ENCODE results near the gene DNMT3A. TPM values are rescaled to one million over a fixed set of nuclear protein-coding genes. Genes with fewer than 3 reads are reported as not detected.
A peak's percentile ranks its signal among the peaks of the same experiment; 100 is the strongest.

The DNMT3A gene
- total RNA-seq (10 to 100 TPM; 28.4 to 64.6 (median 42.0) TPM), polyA plus RNA-seq (10 to 100 TPM in 2 of 3 donors, 1 to 10 TPM in 1; 9.0 to 17.1 (median 10.5) TPM)
- long read RNA-seq, donor 1, partial matches to known transcripts: 0 of 2 reads
- long read RNA-seq, donor 1, other reads (novel, unspliced or antisense): 0 of 2 reads
- long read RNA-seq, donor 2, full-length matches to known transcripts: 3 of 3 reads
- long read RNA-seq, donor 2, partial matches to known transcripts: 0 of 3 reads
- long read RNA-seq, donor 2, other reads (novel, unspliced or antisense): 0 of 3 reads

DNA sequence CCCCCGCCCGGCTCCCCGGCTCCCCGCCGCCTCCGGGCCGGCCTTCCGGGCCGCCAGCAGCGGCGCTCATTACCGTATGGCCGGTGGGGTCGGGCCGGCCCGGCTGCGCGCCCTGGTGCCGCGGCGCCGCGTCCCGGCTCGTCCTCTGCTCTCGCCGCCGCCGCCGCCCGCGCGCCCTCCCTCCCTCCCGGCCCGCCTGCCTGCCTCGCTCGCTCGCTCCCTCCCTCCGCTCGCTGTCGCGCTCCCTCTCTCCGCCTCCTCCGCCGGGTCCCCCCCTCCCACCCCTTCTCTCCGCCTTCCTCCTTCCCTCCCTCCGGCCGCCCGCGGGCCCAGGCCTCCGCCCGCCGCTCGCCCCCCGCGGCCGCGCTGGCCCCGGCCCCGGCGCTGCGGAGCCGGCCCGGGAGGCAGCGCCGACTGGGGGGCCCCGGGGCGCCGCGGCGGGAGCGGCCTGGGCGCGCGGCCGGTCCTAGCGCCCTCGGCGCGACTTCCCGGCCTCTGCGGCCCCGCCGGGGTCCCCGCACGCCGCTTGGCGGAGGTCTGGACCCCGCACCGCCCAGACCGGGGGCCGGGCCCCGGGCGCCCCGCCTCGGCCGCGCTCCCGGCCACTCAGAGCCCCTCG, at the start of gene DNMT3A:
TSS of gene DNMT3A (minus strand) at position 173 of the 619 bp plus-strand sequence. CDS start 27,941 bp downstream, outside the sequence.
- peak within 1 kb of the TSS; percentile 72 to 93 (median 79) for H3K4me3 ChIP-seq
- WGBS, 5 donors: 0 to 3% (median 1%) methylated on average over 7 to 100 of the region's 100 CpGs
- peaks cover 24 to 48% (median 42%) of the 10 kb centered on the region in 6 donors for H3K4me1 ChIP-seq
- intact Hi-C loops (cut with DNase I; ENCODE audit: low total_unique reads): no loop called here
- no peaks in the 10 kb centered on the region for H3K9me3 ChIP-seq
- peak; percentile 93 for DNase-seq
- TF ChIP-seq, protein P1, sequence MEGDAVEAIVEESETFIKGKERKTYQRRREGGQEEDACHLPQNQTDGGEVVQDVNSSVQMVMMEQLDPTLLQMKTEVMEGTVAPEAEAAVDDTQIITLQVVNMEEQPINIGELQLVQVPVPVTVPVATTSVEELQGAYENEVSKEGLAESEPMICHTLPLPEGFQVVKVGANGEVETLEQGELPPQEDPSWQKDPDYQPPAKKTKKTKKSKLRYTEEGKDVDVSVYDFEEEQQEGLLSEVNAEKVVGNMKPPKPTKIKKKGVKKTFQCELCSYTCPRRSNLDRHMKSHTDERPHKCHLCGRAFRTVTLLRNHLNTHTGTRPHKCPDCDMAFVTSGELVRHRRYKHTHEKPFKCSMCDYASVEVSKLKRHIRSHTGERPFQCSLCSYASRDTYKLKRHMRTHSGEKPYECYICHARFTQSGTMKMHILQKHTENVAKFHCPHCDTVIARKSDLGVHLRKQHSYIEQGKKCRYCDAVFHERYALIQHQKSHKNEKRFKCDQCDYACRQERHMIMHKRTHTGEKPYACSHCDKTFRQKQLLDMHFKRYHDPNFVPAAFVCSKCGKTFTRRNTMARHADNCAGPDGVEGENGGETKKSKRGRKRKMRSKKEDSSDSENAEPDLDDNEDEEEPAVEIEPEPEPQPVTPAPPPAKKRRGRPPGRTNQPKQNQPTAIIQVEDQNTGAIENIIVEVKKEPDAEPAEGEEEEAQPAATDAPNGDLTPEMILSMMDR (IDR thresholded peaks at IDR 0.05 in 8 of 11, conservative IDR thresholded peaks at IDR 0.05 in 3 of 11): no peak
- TF ChIP-seq POLR2A (IDR thresholded peaks at IDR 0.05) (no peak), POLR2AphosphoS5 (IDR thresholded peaks at IDR 0.05) (no peak)
- no peaks in the 10 kb centered on the region for H3K27me3 ChIP-seq (replicated peaks in 1 of 7)
- no peaks in the 10 kb centered on the region for H3K36me3 ChIP-seq
- peak within 1 kb of the TSS in 7 of 8 donors; percentile 79 to 91 (median 83) for H3K27ac ChIP-seq

DNA sequence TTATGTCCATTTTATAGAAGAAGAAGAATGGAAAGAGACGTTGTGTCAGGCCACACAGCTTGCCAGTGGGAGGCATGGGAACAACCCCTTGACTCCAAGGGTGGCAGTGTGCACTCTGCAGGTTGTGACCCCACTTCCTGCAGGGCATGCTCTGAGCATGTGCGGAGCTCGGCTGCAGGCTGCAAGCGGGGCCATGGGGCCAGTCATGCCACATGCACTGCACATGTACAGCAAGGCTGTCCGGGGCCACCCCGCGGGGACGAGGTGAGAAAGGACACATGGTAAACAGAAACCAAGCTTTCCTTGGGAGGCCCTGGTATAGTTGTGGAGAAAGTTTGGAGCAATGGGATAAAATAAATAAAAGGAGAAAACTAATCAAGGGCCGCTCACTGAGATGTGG, 47.4 kb upstream of the DNMT3A start:
- peak overlapping the region in 1 of 8 donors; percentile 15 for H3K4me3 ChIP-seq
- no peaks in the 10 kb centered on the region for H3K9me3 ChIP-seq
- no peaks in the 10 kb centered on the region for H3K27me3 ChIP-seq (replicated peaks in 1 of 7)
- intact Hi-C loops (cut with DNase I; ENCODE audit: low total_unique reads): no loop called here
- no peak for TF ChIP-seq POLR2AphosphoS5 (IDR thresholded peaks at IDR 0.05)
- TF ChIP-seq, protein P1 (IDR thresholded peaks at IDR 0.05 in 8 of 11, conservative IDR thresholded peaks at IDR 0.05 in 3 of 11): no peak
- H3K36me3 ChIP-seq: peaks cover 0 to 32% (median 0%) of the 10 kb centered on the region in 6 donors
- 96 to 98% (median 96%) methylated on average over 9 of the region's 9 CpGs for WGBS, 5 donors
- peaks cover 0 to 8% (median 7%) of the 10 kb centered on the region in 6 donors for H3K4me1 ChIP-seq
- no peak overlapping the region for H3K27ac ChIP-seq
- DNase-seq: no peak

DNA sequence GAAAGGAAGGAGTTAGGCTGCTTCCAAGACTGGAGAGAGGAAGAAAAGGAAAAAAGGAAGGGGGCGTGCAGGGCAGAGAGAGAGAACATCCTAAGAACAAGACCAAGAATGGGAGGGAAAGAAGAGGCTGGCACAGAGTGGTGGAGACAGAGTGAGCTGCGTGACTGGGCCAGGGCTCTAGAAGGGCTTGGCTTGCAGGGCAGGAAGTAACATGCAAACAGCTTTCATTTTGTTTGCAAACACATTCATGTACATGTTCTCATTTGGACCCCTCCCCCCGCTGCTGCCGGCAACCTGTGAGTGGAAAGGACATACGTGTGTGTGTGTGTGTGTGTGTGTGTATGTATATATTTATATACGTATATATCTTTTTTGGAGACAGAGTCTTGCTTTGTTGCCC, 46.8 kb upstream of the DNMT3A start:
- 58 to 78% (median 65%) methylated on average over 6 of the region's 6 CpGs for WGBS, 5 donors
- Histone ChIP-seq H3K36me3 (peaks cover 0 to 32% (median 0%) of the 10 kb centered on the region in 6 donors), H3K27me3 (replicated peaks in 1 of 7) (no peaks in the 10 kb centered on the region), H3K4me1 (peaks cover 0 to 8% (median 7%) of the 10 kb centered on the region in 6 donors), H3K9me3 (no peaks in the 10 kb centered on the region), H3K4me3 (peak overlapping the region in 1 of 8 donors; percentile 15), H3K27ac (peak overlapping the region in 2 of 8 donors; percentile 4 to 10)
- TF ChIP-seq POLR2A (IDR thresholded peaks at IDR 0.05) (no peak), POLR2AphosphoS5 (IDR thresholded peaks at IDR 0.05) (no peak)
- TF ChIP-seq, protein P1 (IDR thresholded peaks at IDR 0.05 in 8 of 11, conservative IDR thresholded peaks at IDR 0.05 in 3 of 11): no peak
- intact Hi-C loops (cut with DNase I; ENCODE audit: low total_unique reads): no loop called here
- no peak for DNase-seq

DNA sequence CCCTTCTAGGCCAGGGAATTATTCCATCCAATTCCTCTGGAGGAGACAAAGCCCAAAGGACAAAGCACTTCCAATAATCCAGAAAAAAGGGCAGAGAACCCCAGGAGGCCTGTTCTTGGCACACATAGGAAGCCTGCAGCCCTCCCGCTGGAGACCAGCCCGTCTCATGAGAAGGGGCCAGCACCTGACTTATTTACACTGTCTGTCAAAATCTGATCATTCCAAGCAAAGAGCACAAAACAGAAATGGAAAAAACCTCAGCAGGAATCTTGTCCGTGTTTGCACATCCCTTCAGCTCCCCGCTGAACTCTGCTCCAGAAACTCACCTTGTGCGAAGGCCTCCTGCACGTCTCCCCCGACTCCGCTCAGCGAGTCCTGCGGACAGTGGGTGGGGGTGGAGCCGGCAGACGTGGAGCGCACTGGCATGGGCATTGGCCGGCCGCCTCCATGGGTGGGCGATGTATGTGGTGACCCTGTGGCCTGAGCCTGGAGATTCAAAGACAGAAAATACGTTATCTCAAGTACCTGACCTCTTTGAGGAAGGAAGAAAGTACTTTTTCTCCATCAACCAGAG, 46.2 kb upstream of the DNMT3A start:
- H3K4me1 ChIP-seq: peaks cover 0 to 8% (median 7%) of the 10 kb centered on the region in 6 donors
- TF ChIP-seq POLR2A (IDR thresholded peaks at IDR 0.05): no peak
- TF ChIP-seq, protein P1 (IDR thresholded peaks at IDR 0.05 in 8 of 11, conservative IDR thresholded peaks at IDR 0.05 in 3 of 11): no peak
- TF ChIP-seq POLR2AphosphoS5 (IDR thresholded peaks at IDR 0.05): peak in 1 of 3 donors; percentile 14
- peaks cover 0 to 32% (median 0%) of the 10 kb centered on the region in 6 donors for H3K36me3 ChIP-seq
- H3K4me3 ChIP-seq: peak overlapping the region in 1 of 8 donors; percentile 15
- H3K27me3 ChIP-seq (replicated peaks in 1 of 7): no peaks in the 10 kb centered on the region
- 69 to 96% (median 78%) methylated on average over 15 to 17 of the region's 17 CpGs for WGBS, 5 donors
- DNase-seq: no peak
- H3K9me3 ChIP-seq: no peaks in the 10 kb centered on the region
- intact Hi-C loops (cut with DNase I; ENCODE audit: low total_unique reads): no loop called here
- H3K27ac ChIP-seq: peak overlapping the region in 2 of 8 donors; percentile 4 to 10
